CD4-positive, alpha-beta T cell (primary cell): Measurements from ENCODE around the gene TMEM191C. TPM values are rescaled to one million over a fixed set of nuclear protein-coding genes. Genes with fewer than 3 reads are reported as not detected.

ENCODE experiments used
- ATAC-seq: fragments of 200-7000 bp; cut with Tn5 transposase; one replicate; pipeline ENCODE4 v1.10.0; 2022; ENCODE audit warnings: mild to moderate bottlenecking; ENCODE audit not compliant: poor library complexity
- CTCF ChIA-PET: fragments of 350-600 bp; sonication (Branson Sonifier 250); formaldehyde crosslinking; loops from one replicate; lab custom pipeline; 2021; ENCODE audit warnings: antibody characterized with exemption, inconsistent platforms; lab: Charles Lee
- POLR2A ChIA-PET: fragments of 350-600 bp; sonication (Branson Sonifier 250); formaldehyde crosslinking; loops from one replicate; lab custom pipeline; 2021; ENCODE audit warnings: antibody characterized with exemption, inconsistent platforms; lab: Charles Lee
- DNase-seq, 14 experiments: peaks; one replicate each; pipeline ENCODE4 v3.0.0-alpha.2; 2013 to 2020; ENCODE audit warnings: mixed read lengths in 2 of 14
- H3K27ac ChIP-seq, 2 donors: one replicate each; pipeline versions ENCODE4 v1.5.1 to v1.7.0; 2013; ENCODE audit warnings: low read length in 2 of 2, low read depth in 1 of 2, mild to moderate bottlenecking in 1 of 2
- H3K27me3 ChIP-seq, 2 experiments: 1 replicate in 1 of 2; 2 replicates in 1 of 2; pipeline versions ENCODE4 v1.6.1 to v1.7.0; 2013; ENCODE audit warnings: low read length in 2 of 2, control low read depth in 1 of 2, mild to moderate bottlenecking in 1 of 2, moderate library complexity in 1 of 2; ENCODE audit not compliant: insufficient read depth in 2 of 2, control insufficient read depth in 1 of 2
- H3K36me3 ChIP-seq: one replicate; pipeline ENCODE4 v1.6.1; 2013; ENCODE audit warnings: low read length, control low read depth; ENCODE audit not compliant: insufficient read depth
- H3K4me1 ChIP-seq: one replicate; pipeline ENCODE4 v1.6.1; 2013; ENCODE audit warnings: low read length, control low read depth; ENCODE audit not compliant: insufficient read depth
- H3K4me3 ChIP-seq: one replicate; pipeline ENCODE4 v1.5.1; 2013; ENCODE audit warnings: mild to moderate bottlenecking, low read length, moderate library complexity
- H3K9me3 ChIP-seq, 2 experiments: 1 replicate in 1 of 2; 2 replicates in 1 of 2; pipeline versions ENCODE4 v1.6.1 to v1.7.0; 2013; ENCODE audit warnings: low read length in 2 of 2, mild to moderate bottlenecking in 2 of 2, control low read depth in 1 of 2, moderate library complexity in 1 of 2; ENCODE audit not compliant: control insufficient read depth in 1 of 2, insufficient read depth in 1 of 2
- H3K27ac Mint-ChIP-seq: one replicate; pipeline ENCODE4 v1.8.0; 2020; ENCODE audit warnings: mixed read lengths
- H3K27me3 Mint-ChIP-seq: one replicate; pipeline ENCODE4 v1.8.0; 2021; ENCODE audit warnings: mixed read lengths
- H3K36me3 Mint-ChIP-seq: one replicate; pipeline ENCODE4 v1.8.0; 2021; ENCODE audit warnings: low read depth, mixed read lengths
- H3K4me1 Mint-ChIP-seq: one replicate; pipeline ENCODE4 v1.8.0; 2021; ENCODE audit warnings: low read depth, mixed read lengths
- H3K4me3 Mint-ChIP-seq: one replicate; pipeline ENCODE4 v1.8.0; 2020; ENCODE audit warnings: mild to moderate bottlenecking, mixed read lengths
- H3K9me3 Mint-ChIP-seq: one replicate; pipeline ENCODE4 v1.8.0; 2020; ENCODE audit warnings: mixed read lengths
- intact Hi-C, 2 experiments: fragments of 100-400 bp; cut with DNase I in 1 of 2; cut with micrococcal nuclease in 1 of 2; formaldehyde crosslinking; loops; one replicate each; pipeline versions ENCODE4 v1.15.1 to v1.9.0; 2023 to 2025; cut with DNase I, micrococcal nuclease
- total RNA-seq, 174 experiments: library from RNA in 2 of 174; stranded (reverse) in 2 of 174; gene quantifications; one replicate each; pipeline ENCODE4 v1.2.3 and lab custom pipeline; 2021 to 2026
- TF ChIP-seq, protein P1 (sequence below): fragments of 200-600 bp; IDR thresholded peaks from one replicate; pipeline ENCODE4 v1.8.0; 2022; ENCODE audit warnings: antibody characterized with exemption, mild to moderate bottlenecking

TMEM191C gene
- total RNA-seq, 2 experiments from 2014 or later = 3.9 to 4.3 TPM

DNA sequence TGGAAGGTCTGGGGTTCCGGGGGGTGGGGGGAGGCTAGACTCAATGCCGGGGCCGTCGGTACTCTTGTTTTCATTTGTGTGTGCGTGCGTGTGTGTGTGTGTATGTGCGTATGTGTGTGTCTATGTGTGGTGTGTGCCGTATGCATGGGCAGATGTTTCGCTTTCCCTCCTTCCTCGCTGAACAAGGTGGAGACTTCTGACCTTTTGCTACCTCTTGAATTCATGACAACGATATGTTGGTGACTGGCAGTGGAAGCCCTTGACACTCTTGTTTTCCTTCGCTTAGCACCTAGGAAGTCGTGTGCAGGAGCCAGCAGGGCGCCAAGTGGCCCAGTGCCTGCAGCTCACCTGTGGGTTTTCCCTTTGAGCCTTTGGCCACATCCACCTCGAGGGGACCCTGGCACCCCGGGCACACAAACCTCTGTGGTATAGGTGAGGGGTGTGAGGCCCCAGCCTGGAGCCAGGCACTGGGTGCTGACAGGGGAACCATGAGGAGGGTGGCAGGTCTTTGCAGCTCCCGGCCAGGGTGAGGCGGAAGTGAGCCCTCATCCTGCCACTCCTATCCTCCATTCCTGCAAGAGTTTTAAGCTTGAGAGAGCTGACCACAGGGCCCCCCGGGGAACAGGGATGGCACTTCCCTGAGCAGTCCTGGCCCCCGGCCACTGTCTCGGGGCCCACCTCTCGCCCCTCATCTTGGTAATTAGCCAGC is 19.3 kb upstream of the TMEM191C start:
- Mint-ChIP-seq H3K4me3 (no peak overlapping the region), H3K27me3 (no peaks in the 10 kb centered on the region), H3K27ac (no peak overlapping the region), H3K4me1 (no peaks in the 10 kb centered on the region), H3K9me3 (no peaks in the 10 kb centered on the region), H3K36me3 (peaks cover 11% of the 10 kb centered on the region)
- DNase-seq (no peak), ATAC-seq (no peak)
- H3K36me3 ChIP-seq = peaks cover 34% of the 10 kb centered on the region
- H3K4me1 ChIP-seq = no peaks in the 10 kb centered on the region
- no peaks in the 10 kb centered on the region for H3K27me3 ChIP-seq
- TF ChIP-seq, protein P1, sequence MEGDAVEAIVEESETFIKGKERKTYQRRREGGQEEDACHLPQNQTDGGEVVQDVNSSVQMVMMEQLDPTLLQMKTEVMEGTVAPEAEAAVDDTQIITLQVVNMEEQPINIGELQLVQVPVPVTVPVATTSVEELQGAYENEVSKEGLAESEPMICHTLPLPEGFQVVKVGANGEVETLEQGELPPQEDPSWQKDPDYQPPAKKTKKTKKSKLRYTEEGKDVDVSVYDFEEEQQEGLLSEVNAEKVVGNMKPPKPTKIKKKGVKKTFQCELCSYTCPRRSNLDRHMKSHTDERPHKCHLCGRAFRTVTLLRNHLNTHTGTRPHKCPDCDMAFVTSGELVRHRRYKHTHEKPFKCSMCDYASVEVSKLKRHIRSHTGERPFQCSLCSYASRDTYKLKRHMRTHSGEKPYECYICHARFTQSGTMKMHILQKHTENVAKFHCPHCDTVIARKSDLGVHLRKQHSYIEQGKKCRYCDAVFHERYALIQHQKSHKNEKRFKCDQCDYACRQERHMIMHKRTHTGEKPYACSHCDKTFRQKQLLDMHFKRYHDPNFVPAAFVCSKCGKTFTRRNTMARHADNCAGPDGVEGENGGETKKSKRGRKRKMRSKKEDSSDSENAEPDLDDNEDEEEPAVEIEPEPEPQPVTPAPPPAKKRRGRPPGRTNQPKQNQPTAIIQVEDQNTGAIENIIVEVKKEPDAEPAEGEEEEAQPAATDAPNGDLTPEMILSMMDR = no peak
- ChIA-PET CTCF (no interaction called here), POLR2A (no interaction called here)
- intact Hi-C loops = no loop called here
- H3K9me3 ChIP-seq = no peaks in the 10 kb centered on the region
- no peak overlapping the region for H3K27ac ChIP-seq
- H3K4me3 ChIP-seq = no peak overlapping the region

DNA sequence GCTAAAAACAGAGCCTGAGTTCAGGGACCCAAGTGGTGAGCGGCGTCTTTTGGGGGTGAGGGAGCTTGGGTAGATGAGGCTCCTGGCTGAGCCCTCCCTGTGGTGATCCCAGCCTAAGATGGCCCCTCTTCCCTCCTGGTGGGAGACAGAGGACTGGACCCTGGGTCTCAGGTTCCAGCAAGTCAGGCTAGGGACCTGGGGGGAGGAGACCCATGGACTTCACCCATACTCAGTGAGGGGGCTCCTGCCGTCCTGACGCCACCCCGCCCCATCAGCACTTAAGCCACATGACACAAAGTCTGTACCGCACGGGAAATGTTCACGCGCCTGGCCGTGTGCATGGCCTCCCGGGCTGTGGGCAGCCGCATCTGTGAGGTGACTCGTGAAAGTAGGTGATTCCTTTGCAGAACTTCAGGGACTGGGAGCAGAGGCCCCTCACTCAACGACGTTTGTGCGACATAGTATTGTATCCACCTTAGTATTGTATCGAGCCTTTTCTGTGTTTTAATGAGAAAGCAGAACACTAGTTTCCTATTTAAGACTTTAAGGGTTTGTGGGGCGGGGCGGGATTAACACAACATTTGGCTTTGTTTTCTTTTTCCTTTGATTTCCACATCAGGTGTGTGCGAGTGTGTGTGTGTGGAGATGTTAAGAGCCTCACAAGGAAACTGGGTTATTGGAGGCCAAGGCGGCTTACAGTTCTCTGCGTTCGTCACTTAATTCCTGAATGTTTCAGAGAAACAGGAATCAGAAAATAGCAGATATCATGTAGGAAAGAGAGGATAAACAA is 18.4 kb upstream of the TMEM191C start:
- no peak for DNase-seq
- TF ChIP-seq, protein P1 = no peak
- CTCF ChIA-PET = no interaction called here

GRCh38 chr22:21449531-21450319 is 17.5 kb upstream of the TMEM191C start:
- Mint-ChIP-seq H3K27ac (no peak overlapping the region), H3K4me1 (no peaks in the 10 kb centered on the region), H3K27me3 (no peaks in the 10 kb centered on the region), H3K4me3 (no peak overlapping the region), H3K36me3 (peaks cover 10% of the 10 kb centered on the region), H3K9me3 (no peaks in the 10 kb centered on the region)
- Histone ChIP-seq H3K36me3 (peaks cover 25% of the 10 kb centered on the region), H3K9me3 (no peaks in the 10 kb centered on the region), H3K4me1 (no peaks in the 10 kb centered on the region), H3K27me3 (no peaks in the 10 kb centered on the region), H3K4me3 (no peak overlapping the region), H3K27ac (no peak overlapping the region)
- ChIA-PET POLR2A (no interaction called here), CTCF (no interaction called here)
- ATAC-seq (no peak), DNase-seq (peak in 1 of 14 experiments; percentile 29)
- TF ChIP-seq, protein P1 = no peak
- intact Hi-C loops = no loop called here

More for the DNA sequence above, 18.4 kb upstream of the TMEM191C start:
- Mint-ChIP-seq H3K4me3 (no peak overlapping the region), H3K27me3 (no peaks in the 10 kb centered on the region), H3K9me3 (no peaks in the 10 kb centered on the region), H3K4me1 (no peaks in the 10 kb centered on the region), H3K36me3 (peaks cover 11% of the 10 kb centered on the region), H3K27ac (no peak overlapping the region)
- intact Hi-C loops = no loop called here
- H3K27me3 ChIP-seq = no peaks in the 10 kb centered on the region
- H3K9me3 ChIP-seq = no peaks in the 10 kb centered on the region
- POLR2A ChIA-PET = no interaction called here
- H3K4me1 ChIP-seq = no peaks in the 10 kb centered on the region
- H3K4me3 ChIP-seq = no peak overlapping the region
- no peak overlapping the region for H3K27ac ChIP-seq
- no peak for ATAC-seq
- H3K36me3 ChIP-seq = peaks cover 25% of the 10 kb centered on the region
